Measurements from ENCODE around the gene DIP2A. TPM values are rescaled to one million over a fixed set of nuclear protein-coding genes. Genes with fewer than 3 reads are reported as not detected.

The DIP2A gene
- total and polyA plus RNA-seq, 11 donors = 13.4 to 31.9 (median 22.6) TPM

GRCh38 chr21:46421191-46421750 lies 37.4 kb upstream of the DIP2A start:
- TF ChIP-seq POLR2A (IDR thresholded peaks at IDR 0.05) (no peak), CTCF (IDR thresholded peaks at IDR 0.05) (no peak)
- intact Hi-C loops (cut with DNase I) = no loop called here
- H3K9me3 ChIP-seq = no peaks in the 10 kb centered on the region
- DNase-seq = peak in 2 of 5 donors; percentile 13 to 30
- H3K36me3 ChIP-seq = peaks cover 0 to 78% (median 66%) of the 10 kb centered on the region in 9 donors
- no peak overlapping the region for H3K4me3 ChIP-seq
- no peaks in the 10 kb centered on the region for H3K4me1 ChIP-seq
- no peaks in the 10 kb centered on the region for H3K27me3 ChIP-seq
- 88 to 95% (median 91%) methylated on average over 12 to 23 of the region's 23 CpGs for WGBS, 4 donors
- H3K27ac ChIP-seq = no peak overlapping the region
- ATAC-seq = no peak

- no peak for TF ChIP-seq CTCF (IDR thresholded peaks at IDR 0.05)
- intact Hi-C loops (cut with DNase I) = no loop called here
- Histone ChIP-seq H3K27ac (no peak overlapping the region), H3K27me3 (no peaks in the 10 kb centered on the region), H3K9me3 (no peaks in the 10 kb centered on the region), H3K4me3 (no peak overlapping the region), H3K36me3 (peaks cover 0 to 77% (median 62%) of the 10 kb centered on the region in 9 donors), H3K4me1 (no peaks in the 10 kb centered on the region)
- DNase-seq = peak in 2 of 5 donors; percentile 22 to 43
- ATAC-seq = no peak
- 91 to 98% (median 94%) methylated on average over 26 to 35 of the region's 35 CpGs for WGBS, 4 donors
Observed at GRCh38 chr21:46421756-46422555, 36.7 kb upstream of the DIP2A start.

- Histone ChIP-seq H3K4me1 (no peaks in the 10 kb centered on the region), H3K4me3 (no peak overlapping the region), H3K27ac (no peak overlapping the region), H3K27me3 (no peaks in the 10 kb centered on the region), H3K9me3 (no peaks in the 10 kb centered on the region), H3K36me3 (peaks cover 2 to 80% (median 64%) of the 10 kb centered on the region in 9 donors)
- ATAC-seq (no peak), DNase-seq (peak in 1 of 5 donors; percentile 2)
- intact Hi-C loops (cut with DNase I) = no loop called here
- WGBS, 4 donors = 94 to 96% (median 96%) methylated on average over 12 of the region's 12 CpGs
- no peak for TF ChIP-seq POLR2A (IDR thresholded peaks at IDR 0.05)
- TF ChIP-seq CTCF (IDR thresholded peaks at IDR 0.05) = no peak
Observed at GRCh38 chr21:46422636-46423241, 36.0 kb upstream of the DIP2A start.

GRCh38 chr21:46423546-46424038 lies 35.1 kb upstream of the DIP2A start:
- Histone ChIP-seq H3K27me3 (no peaks in the 10 kb centered on the region), H3K4me1 (no peaks in the 10 kb centered on the region), H3K27ac (peak overlapping the region in 1 of 12 donors; percentile 79), H3K36me3 (peaks cover 4 to 82% (median 68%) of the 10 kb centered on the region in 9 donors), H3K4me3 (no peak overlapping the region), H3K9me3 (no peaks in the 10 kb centered on the region)
- no peak for ATAC-seq
- no peak for DNase-seq
- TF ChIP-seq CTCF (IDR thresholded peaks at IDR 0.05) = no peak
- no peak for TF ChIP-seq POLR2A (IDR thresholded peaks at IDR 0.05)
- WGBS, 4 donors = 23 to 60% (median 51%) methylated on average over 1 of the region's 1 CpG
- intact Hi-C loops (cut with DNase I) = no loop called here
